ENCODE measurements around the gene BCAS4. TPM values are rescaled to one million over a fixed set of nuclear protein-coding genes. Genes with fewer than 3 reads are reported as not detected.

The BCAS4 gene
- total RNA-seq, 2 experiments from 2014 or later = 37.6 to 44.8 TPM

- Mint-ChIP-seq H3K36me3 (peaks cover 47% of the 10 kb centered on the region), H3K27ac (no peak overlapping the region), H3K9me3 (ENCODE audit: low read depth) (no peaks in the 10 kb centered on the region), H3K4me3 (no peak overlapping the region), H3K4me1 (peaks cover 53% of the 10 kb centered on the region), H3K27me3 (no peaks in the 10 kb centered on the region)
- ATAC-seq (no peak), DNase-seq (no peak)
- CTCF ChIA-PET = interaction anchor here (1.3 to 6.4 kb wide), 6 partner anchors 9 to 108 kb away, joined by 3 to 90 read pairs (median 8); partner anchors contain the start of genes ADNP and BCAS4
Measured at GRCh38 chr20:50823319-50823718, 28.5 kb downstream of the BCAS4 start.

- H3K27me3 Mint-ChIP-seq = no peaks in the 10 kb centered on the region
- no peak for DNase-seq
- H3K36me3 Mint-ChIP-seq = peaks cover 43% of the 10 kb centered on the region
- CTCF ChIA-PET = interaction anchor here (1.3 to 1.5 kb wide), 3 partner anchors 10 to 102 kb away, joined by 3 to 4 read pairs (median 3); partner anchors contain the start of gene BCAS4
- H3K4me3 Mint-ChIP-seq = no peak overlapping the region
- no peak for ATAC-seq
- peak overlapping the region; percentile 45 for H3K27ac Mint-ChIP-seq
- H3K9me3 Mint-ChIP-seq (ENCODE audit: low read depth) = no peaks in the 10 kb centered on the region
- H3K4me1 Mint-ChIP-seq = peaks cover 49% of the 10 kb centered on the region
Measured at GRCh38 chr20:50824137-50824536, 29.3 kb downstream of the BCAS4 start.

GRCh38 chr20:50826121-50826520 lies 31.3 kb downstream of the BCAS4 start:
- H3K4me1 Mint-ChIP-seq = peaks cover 29% of the 10 kb centered on the region
- DNase-seq (no peak), ATAC-seq (no peak)
- peak overlapping the region; percentile 33 for H3K27ac Mint-ChIP-seq
- H3K4me3 Mint-ChIP-seq = no peak overlapping the region
- H3K27me3 Mint-ChIP-seq = no peaks in the 10 kb centered on the region
- H3K36me3 Mint-ChIP-seq = peaks cover 36% of the 10 kb centered on the region
- H3K9me3 Mint-ChIP-seq (ENCODE audit: low read depth) = no peaks in the 10 kb centered on the region
- CTCF ChIA-PET = interaction anchor here (1.0 to 1.4 kb wide), 2 partner anchors 32 to 103 kb away, joined by 3 to 6 read pairs; no protein-coding TSS in a partner anchor

- Mint-ChIP-seq H3K9me3 (ENCODE audit: low read depth) (no peaks in the 10 kb centered on the region), H3K36me3 (peaks cover 33% of the 10 kb centered on the region), H3K27me3 (no peaks in the 10 kb centered on the region), H3K4me3 (no peak overlapping the region), H3K27ac (no peak overlapping the region), H3K4me1 (peaks cover 11% of the 10 kb centered on the region)
- no peak for ATAC-seq
- DNase-seq = no peak
- CTCF ChIA-PET = interaction anchor here (1.4 kb wide), 1 partner anchor 34 kb away, joined by 4 read pairs; the partner anchor contains the start of gene BCAS4
Measured at GRCh38 chr20:50828363-50829136, 33.7 kb downstream of the BCAS4 start.

- Mint-ChIP-seq H3K27me3 (no peaks in the 10 kb centered on the region), H3K4me1 (peaks cover 12% of the 10 kb centered on the region), H3K4me3 (no peak overlapping the region), H3K27ac (no peak overlapping the region), H3K36me3 (peaks cover 32% of the 10 kb centered on the region), H3K9me3 (ENCODE audit: low read depth) (no peaks in the 10 kb centered on the region)
- ATAC-seq (no peak), DNase-seq (no peak)
- CTCF ChIA-PET = interaction anchor here (0.7 to 1.4 kb wide), 3 partner anchors 12 to 37 kb away, joined by 3 to 5 read pairs (median 3); partner anchors contain the start of gene BCAS4
Measured at GRCh38 chr20:50831622-50832021, 36.8 kb downstream of the BCAS4 start.

GRCh38 chr20:50834599-50835005 lies 39.7 kb downstream of the BCAS4 start:
- ATAC-seq = no peak
- Mint-ChIP-seq H3K27me3 (no peaks in the 10 kb centered on the region), H3K27ac (no peak overlapping the region), H3K4me3 (no peak overlapping the region), H3K4me1 (peaks cover 39% of the 10 kb centered on the region), H3K36me3 (peaks cover 40% of the 10 kb centered on the region), H3K9me3 (ENCODE audit: low read depth) (no peaks in the 10 kb centered on the region)
- CTCF ChIA-PET = interaction anchor here (1.2 kb wide), 1 partner anchor 40 kb away, joined by 3 read pairs; the partner anchor contains the start of gene BCAS4
- no peak for DNase-seq

GRCh38 chr20:50837532-50838321 lies 42.9 kb downstream of the BCAS4 start:
- Mint-ChIP-seq H3K4me3 (peak overlapping the region; percentile 20), H3K36me3 (peaks cover 39% of the 10 kb centered on the region), H3K4me1 (peaks cover 56% of the 10 kb centered on the region), H3K27me3 (no peaks in the 10 kb centered on the region), H3K27ac (peak overlapping the region; percentile 89), H3K9me3 (ENCODE audit: low read depth) (no peaks in the 10 kb centered on the region)
- ATAC-seq (peak; percentile 88), DNase-seq (peak; percentile 86)
- CTCF ChIA-PET = interaction anchor here (1.2 to 2.9 kb wide), 6 partner anchors 9 to 92 kb away, joined by 3 to 11 read pairs (median 6); partner anchors contain the start of gene BCAS4

- DNase-seq (no peak), ATAC-seq (no peak)
- CTCF ChIA-PET = interaction anchor here (1.8 kb wide), 1 partner anchor 16 kb away, joined by 11 read pairs; no protein-coding TSS in a partner anchor
- H3K27me3 Mint-ChIP-seq = no peaks in the 10 kb centered on the region
- peaks cover 62% of the 10 kb centered on the region for H3K4me1 Mint-ChIP-seq
- peak overlapping the region; percentile 15 for H3K4me3 Mint-ChIP-seq
- H3K9me3 Mint-ChIP-seq (ENCODE audit: low read depth) = no peaks in the 10 kb centered on the region
- H3K27ac Mint-ChIP-seq = peak overlapping the region; percentile 89
- H3K36me3 Mint-ChIP-seq = peaks cover 42% of the 10 kb centered on the region
Measured at GRCh38 chr20:50838322-50838625, 43.4 kb downstream of the BCAS4 start.

- Mint-ChIP-seq H3K36me3 (peaks cover 42% of the 10 kb centered on the region), H3K4me3 (no peak overlapping the region), H3K4me1 (peaks cover 67% of the 10 kb centered on the region), H3K27ac (peak overlapping the region; percentile 89), H3K9me3 (ENCODE audit: low read depth) (no peaks in the 10 kb centered on the region), H3K27me3 (no peaks in the 10 kb centered on the region)
- DNase-seq = peak; percentile 48
- CTCF ChIA-PET = interaction anchor here (1.0 to 1.9 kb wide), 4 partner anchors 20 to 91 kb away, joined by 3 to 14 read pairs (median 6); partner anchors contain the start of gene BCAS4
- peak; percentile 13 for ATAC-seq
Measured at GRCh38 chr20:50838707-50839385, 44.0 kb downstream of the BCAS4 start.

GRCh38 chr20:50842821-50843220 lies 48.0 kb downstream of the BCAS4 start:
- H3K36me3 Mint-ChIP-seq = peaks cover 21% of the 10 kb centered on the region
- peak overlapping the region; percentile 62 for H3K27ac Mint-ChIP-seq
- no peaks in the 10 kb centered on the region for H3K27me3 Mint-ChIP-seq
- no peak for ATAC-seq
- CTCF ChIA-PET = interaction anchor here (1.1 to 6.6 kb wide), 3 partner anchors 25 to 86 kb away, joined by 3 to 33 read pairs (median 13); no protein-coding TSS in a partner anchor
- H3K4me1 Mint-ChIP-seq = peaks cover 77% of the 10 kb centered on the region
- no peak overlapping the region for H3K4me3 Mint-ChIP-seq
- no peaks in the 10 kb centered on the region for H3K9me3 Mint-ChIP-seq (ENCODE audit: low read depth)
- DNase-seq = no peak

- Mint-ChIP-seq H3K27me3 (no peaks in the 10 kb centered on the region), H3K36me3 (peaks cover 17% of the 10 kb centered on the region), H3K27ac (peak overlapping the region; percentile 98), H3K4me3 (no peak overlapping the region), H3K9me3 (ENCODE audit: low read depth) (no peaks in the 10 kb centered on the region), H3K4me1 (peaks cover 78% of the 10 kb centered on the region)
- DNase-seq = no peak
- CTCF ChIA-PET = interaction anchor here (1.1 to 6.6 kb wide), 6 partner anchors 12 to 86 kb away, joined by 3 to 47 read pairs (median 11); partner anchors contain the start of gene BCAS4
- no peak for ATAC-seq
Measured at GRCh38 chr20:50843331-50844276, 48.7 kb downstream of the BCAS4 start.
